Gastroesophageal sphincter (tissue), 4 donors: ENCODE data around the gene HDAC4. TPM values are rescaled to one million over a fixed set of nuclear protein-coding genes. Genes with fewer than 3 reads are reported as not detected.
A peak's percentile ranks its signal among the peaks of the same experiment; 100 is the strongest.

Experiments used
- ATAC-seq: fragments of 150-250 bp; one replicate; pipeline ENCODE4 v1.9.1; 2016; ENCODE audit warnings: mild to moderate bottlenecking, moderate library complexity
- H3K27ac ChIP-seq, 4 donors: fragments of 200-600 bp; sonication (generic) in 3 of 4; 1 replicate in 3 of 4; 2 replicates in 1 of 4; pipeline ENCODE4 v1.5.1; 2016 to 2019
- H3K27me3 ChIP-seq: fragments of 200-600 bp; sonication (generic); one replicate; pipeline ENCODE4 v1.5.1; 2019
- H3K36me3 ChIP-seq, 2 donors: fragments of 200-600 bp; sonication (generic); one replicate each; pipeline ENCODE4 v1.5.1; 2019; ENCODE audit warnings: control low read depth in 1 of 2
- H3K4me1 ChIP-seq, 3 donors: fragments of 200-600 bp; sonication (generic); 1 replicate in 2 of 3; 2 replicates in 1 of 3; pipeline ENCODE4 v1.5.1; 2016 to 2019; ENCODE audit warnings: control low read depth in 2 of 3
- H3K4me3 ChIP-seq, 2 donors: fragments of 200-600 bp; sonication (generic); one replicate each; pipeline ENCODE4 v1.5.1; 2019; ENCODE audit warnings: mild to moderate bottlenecking in 1 of 2, moderate library complexity in 1 of 2
- H3K9me3 ChIP-seq, 3 donors: fragments of 200-600 bp; sonication (generic); one replicate each; pipeline ENCODE4 v1.5.1; 2017 to 2019; ENCODE audit warnings: control low read depth in 2 of 3
- CTCF ChIP-seq, 4 experiments: fragments of 200-600 bp in 2 of 4; fragments of 450-650 bp in 2 of 4; sonication (generic) in 1 of 4; IDR thresholded peaks; one replicate each; pipeline ENCODE4 v1.5.1; 2017 to 2019; ENCODE audit warnings: antibody characterized with exemption in 4 of 4, mild to moderate bottlenecking in 2 of 4, moderate library complexity in 2 of 4
- EP300 ChIP-seq: sonication (generic); formaldehyde crosslinking; IDR thresholded peaks from one replicate; pipeline ENCODE4 v1.6.1; 2017; ENCODE audit warnings: antibody characterized with exemption, mild to moderate bottlenecking
- POLR2A ChIP-seq, 2 donors: fragments of 450-650 bp; IDR thresholded peaks; one replicate each; pipeline ENCODE4 v1.6.1; 2017; ENCODE audit warnings: antibody characterized with exemption in 2 of 2, mild to moderate bottlenecking in 2 of 2, moderate library complexity in 1 of 2
- POLR2AphosphoS5 ChIP-seq: sonication (generic); formaldehyde crosslinking; IDR thresholded peaks from one replicate; pipeline ENCODE4 v1.6.1; 2017; ENCODE audit warnings: antibody characterized with exemption
- WGBS, 2 donors: methylation state at CpG; one replicate each; pipeline ENCODE4 v1.1.5; 2018; ENCODE audit warnings: low coverage in 1 of 2; 5-methylcytosine and 5-hydroxymethylcytosine counted together
- total RNA-seq, 4 donors: library from RNA; depleted of rRNA; stranded (reverse); fragments of >200 nt; gene quantifications; one replicate each; pipeline ENCODE4 v1.1.0, GENCODE V29; 2016

HDAC4 gene
- total RNA-seq, 4 donors from 2014 or later = 41.3 to 104 (median 85.8) TPM

GRCh38 chr2:239393941-239394340 is 6.9 kb downstream of the HDAC4 start:
- H3K4me3 ChIP-seq = no peak overlapping the region
- TF ChIP-seq CTCF (IDR thresholded peaks at IDR 0.05) (no peak), EP300 (no peak), POLR2A (IDR thresholded peaks at IDR 0.05) (no peak), POLR2AphosphoS5 (no peak)
- no peaks in the 10 kb centered on the region for H3K27me3 ChIP-seq
- 38 to 51% methylated on average over 3 of the region's 3 CpGs for WGBS, 2 donors
- ATAC-seq = no peak
- peaks cover 0 to 86% (median 21%) of the 10 kb centered on the region in 3 donors for H3K4me1 ChIP-seq
- H3K27ac ChIP-seq = peak overlapping the region in 1 of 4 donors; percentile 8
- peaks cover 0 to 8% of the 10 kb centered on the region in 2 donors for H3K36me3 ChIP-seq
- no peaks in the 10 kb centered on the region for H3K9me3 ChIP-seq

GRCh38 chr2:239393388-239393940 is 7.4 kb downstream of the HDAC4 start:
- Histone ChIP-seq H3K27me3 (no peaks in the 10 kb centered on the region), H3K4me3 (no peak overlapping the region), H3K9me3 (no peaks in the 10 kb centered on the region), H3K4me1 (peaks cover 0 to 82% (median 16%) of the 10 kb centered on the region in 3 donors), H3K36me3 (peaks cover 0 to 12% of the 10 kb centered on the region in 2 donors), H3K27ac (peak overlapping the region in 2 of 4 donors; percentile 8 to 19)
- TF ChIP-seq POLR2AphosphoS5 (no peak), POLR2A (IDR thresholded peaks at IDR 0.05) (no peak), EP300 (no peak), CTCF (IDR thresholded peaks at IDR 0.05) (no peak)
- 20 to 44% methylated on average over 1 to 6 of the region's 7 CpGs for WGBS, 2 donors
- ATAC-seq = no peak

- Histone ChIP-seq H3K27ac (peak overlapping the region in 1 of 4 donors; percentile 19), H3K36me3 (peaks cover 0 to 18% of the 10 kb centered on the region in 2 donors), H3K27me3 (no peaks in the 10 kb centered on the region), H3K4me3 (no peak overlapping the region), H3K4me1 (peaks cover 0 to 75% (median 15%) of the 10 kb centered on the region in 3 donors), H3K9me3 (no peaks in the 10 kb centered on the region)
- ATAC-seq = no peak
- TF ChIP-seq POLR2AphosphoS5 (no peak), EP300 (no peak), POLR2A (IDR thresholded peaks at IDR 0.05) (no peak), CTCF (IDR thresholded peaks at IDR 0.05) (no peak)
- WGBS, 2 donors = 80% methylated on average over 1 of the region's 14 CpGs; no CpG with 5 or more reads in 1 of the 2 donors
Observed at GRCh38 chr2:239392688-239393387, 8.0 kb downstream of the HDAC4 start.

GRCh38 chr2:239392072-239392357 is 8.8 kb downstream of the HDAC4 start:
- no peak for TF ChIP-seq POLR2AphosphoS5
- TF ChIP-seq POLR2A (IDR thresholded peaks at IDR 0.05) = no peak
- H3K4me1 ChIP-seq = peaks cover 0 to 67% (median 15%) of the 10 kb centered on the region in 3 donors
- no peak for ATAC-seq
- 100% methylated on average over 2 of the region's 12 CpGs; no CpG with 5 or more reads in 1 of the 2 donors for WGBS, 2 donors
- no peaks in the 10 kb centered on the region for H3K9me3 ChIP-seq
- no peak overlapping the region for H3K27ac ChIP-seq
- peaks cover 0 to 22% of the 10 kb centered on the region in 2 donors for H3K36me3 ChIP-seq
- no peaks in the 10 kb centered on the region for H3K27me3 ChIP-seq
- H3K4me3 ChIP-seq = no peak overlapping the region

- WGBS, 2 donors = 68 to 77% methylated on average over 3 to 4 of the region's 24 CpGs
- no peak overlapping the region for H3K4me3 ChIP-seq
- peaks cover 0 to 22% of the 10 kb centered on the region in 2 donors for H3K36me3 ChIP-seq
- no peak overlapping the region for H3K27ac ChIP-seq
- no peaks in the 10 kb centered on the region for H3K9me3 ChIP-seq
- TF ChIP-seq POLR2AphosphoS5 (no peak), POLR2A (IDR thresholded peaks at IDR 0.05) (no peak), EP300 (no peak), CTCF (IDR thresholded peaks at IDR 0.05) (no peak)
- ATAC-seq = no peak
- no peaks in the 10 kb centered on the region for H3K27me3 ChIP-seq
- peaks cover 0 to 62% (median 15%) of the 10 kb centered on the region in 3 donors for H3K4me1 ChIP-seq
Observed at GRCh38 chr2:239391286-239392071, 9.3 kb downstream of the HDAC4 start.
